Fibroblast of gingiva (primary cell): ENCODE results near the gene SLC35E1.
"Not testable (repeated sequence)": the region's sequence is repeated elsewhere in the genome, so short reads cannot be mapped to it uniquely, and the experiment has no call there.

Experiments used
- DNase-seq: peaks from one replicate; pipeline ENCODE4 v3.0.0-alpha.2; 2011; ENCODE audit warnings: low read depth

SLC35E1 gene

GRCh38 chr19:16543734-16544133 lies 28.5 kb downstream of the SLC35E1 start:
- DNase-seq: not testable (repeated sequence)

DNA sequence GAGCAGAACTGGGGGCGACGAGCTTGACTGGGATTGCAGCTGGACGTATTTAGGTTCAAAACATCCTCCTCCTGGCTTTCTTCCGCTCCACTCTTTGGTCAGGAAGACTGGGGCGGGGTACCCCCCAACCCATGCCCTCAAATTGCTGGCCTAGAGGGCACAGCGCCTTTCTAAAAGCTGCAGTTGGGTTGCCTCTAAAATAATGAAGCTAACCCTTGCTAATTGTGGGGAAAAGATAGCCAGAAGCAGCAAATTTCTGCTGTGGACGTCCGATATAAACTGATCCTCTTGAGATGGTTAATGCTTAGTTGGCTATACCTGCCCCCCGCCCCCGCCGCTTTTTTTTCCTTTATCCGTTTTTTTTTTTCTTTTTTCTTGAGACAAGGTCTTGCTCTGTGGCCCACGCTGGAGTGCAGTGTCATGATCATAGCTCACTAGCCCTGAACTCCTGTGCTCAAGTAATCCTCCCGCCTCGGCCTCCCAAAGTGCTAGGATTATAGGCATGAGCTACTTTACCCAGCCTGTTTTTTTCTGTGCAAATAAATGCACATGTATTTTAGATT lies 29.2 kb downstream of the SLC35E1 start:
- no peak for DNase-seq

DNA sequence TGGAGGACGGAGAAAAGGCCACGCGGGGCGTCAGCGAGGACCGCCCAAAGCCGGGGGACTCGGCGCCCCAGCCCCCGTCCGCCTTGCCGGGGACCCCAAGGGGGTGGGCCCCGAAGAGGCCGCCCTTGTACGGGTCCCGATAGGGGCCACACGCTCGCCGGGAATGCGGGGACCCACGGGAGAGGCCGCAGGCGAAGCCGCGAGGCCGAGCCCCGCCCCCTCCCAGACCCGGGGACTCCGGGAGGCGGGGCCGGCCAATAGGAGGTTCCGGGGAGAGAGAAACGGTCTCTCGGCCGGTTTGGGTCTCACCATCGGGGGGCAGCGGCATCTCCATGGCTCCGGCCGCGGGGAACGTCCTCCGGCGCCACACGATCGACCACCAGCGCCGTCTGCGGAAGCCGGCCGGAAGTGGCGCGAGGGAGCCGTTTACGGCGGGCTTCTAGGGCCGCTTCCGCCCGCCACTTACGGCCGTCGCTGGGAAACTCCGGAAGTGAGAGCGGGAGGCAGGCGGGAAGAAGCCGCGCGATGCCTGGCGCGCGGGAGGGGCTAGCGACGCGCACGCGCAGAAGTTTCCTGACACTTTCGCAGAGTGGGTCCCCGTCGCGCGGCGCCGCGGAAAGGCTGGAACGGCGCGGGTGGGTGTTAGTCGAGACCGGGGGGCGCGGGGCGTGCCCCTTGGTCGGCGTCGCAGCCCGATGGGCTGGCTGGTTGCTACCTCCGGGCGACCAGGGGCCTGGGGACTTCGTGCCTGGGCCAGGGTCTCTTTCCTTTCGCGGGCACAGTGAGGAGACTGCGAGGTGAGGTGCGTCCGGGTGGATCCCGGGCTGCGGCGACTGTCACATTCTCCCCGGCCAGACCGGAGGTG lies 29.9 kb downstream of the SLC35E1 start, which contains the start of gene CHERP:
Gene CHERP, minus strand, starts transcription at position 393 of the 865 bp plus-strand sequence. Its CDS starts 59 bp downstream, at position 334.
- peak; percentile 91 for DNase-seq

DNA sequence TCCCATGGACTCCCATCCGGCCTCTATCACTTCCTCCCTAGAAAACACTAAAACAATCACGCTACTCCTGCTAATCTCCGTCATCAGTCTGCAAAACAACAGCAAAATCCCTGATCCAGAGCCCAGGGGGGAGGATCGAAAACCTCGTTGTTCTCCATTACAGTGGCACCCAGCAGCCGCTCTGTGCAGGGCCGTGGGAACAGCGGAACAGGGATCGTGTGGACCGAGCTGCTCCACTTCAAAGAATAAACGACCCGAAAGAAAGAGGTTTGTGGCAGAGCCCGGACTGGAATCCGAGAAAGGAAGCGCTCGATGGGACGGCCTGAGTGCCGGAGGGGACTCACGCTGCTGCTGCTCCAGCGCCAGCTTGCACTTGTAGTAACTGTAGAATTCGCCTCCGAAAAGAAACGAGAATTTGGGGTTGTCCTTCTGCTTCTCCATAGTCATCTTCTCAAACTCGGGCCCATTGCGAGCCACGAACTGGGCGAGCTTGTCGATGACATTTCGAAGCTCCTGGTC lies 30.6 kb downstream of the SLC35E1 start:
- no peak for DNase-seq

DNA sequence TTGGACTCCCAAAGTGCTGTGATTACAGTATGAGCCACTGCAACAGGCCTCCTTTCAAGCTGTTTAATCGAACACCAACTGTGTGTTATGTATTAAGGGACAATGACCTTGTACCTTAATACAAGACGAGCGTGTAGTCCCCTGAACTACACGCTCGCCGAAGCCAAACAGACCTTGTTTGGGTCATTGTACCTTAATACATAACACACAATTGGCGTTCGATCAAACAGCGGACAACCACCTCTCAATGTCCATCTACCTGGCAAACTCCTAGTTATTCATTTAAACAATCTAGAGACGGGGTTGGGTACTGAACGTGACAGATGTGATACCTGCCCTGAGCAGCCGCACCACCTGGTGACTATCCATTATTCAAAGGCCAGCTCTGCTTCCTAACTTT lies 31.3 kb downstream of the SLC35E1 start:
- no peak for DNase-seq

- DNase-seq: no peak
Observed at GRCh38 chr19:16537111-16537510, 35.1 kb downstream of the SLC35E1 start.

DNA sequence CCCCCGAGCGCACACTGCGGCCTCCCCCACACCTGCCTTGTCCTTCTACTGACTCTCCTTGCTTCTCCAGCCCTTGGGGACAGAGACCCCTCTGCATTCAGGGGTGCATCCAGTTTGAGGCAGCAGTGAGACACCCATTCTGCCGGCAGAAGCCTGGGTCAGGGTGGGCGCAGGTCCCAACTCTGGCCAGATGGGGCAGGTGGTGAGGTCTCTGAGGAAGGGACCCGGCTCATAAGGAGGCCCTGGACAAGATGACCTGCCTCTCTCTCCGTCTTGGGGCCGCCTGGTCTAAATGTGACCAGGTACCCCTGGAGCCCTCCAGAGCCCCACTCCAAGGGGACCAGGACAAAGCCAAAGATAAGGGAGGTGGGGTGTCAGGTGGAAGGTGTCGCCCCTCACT lies 36.1 kb downstream of the SLC35E1 start:
- DNase-seq: no peak

GRCh38 chr19:16535381-16535780 lies 36.8 kb downstream of the SLC35E1 start:
- no peak for DNase-seq

GRCh38 chr19:16532440-16533234 lies 39.6 kb downstream of the SLC35E1 start:
- no peak for DNase-seq

DNA sequence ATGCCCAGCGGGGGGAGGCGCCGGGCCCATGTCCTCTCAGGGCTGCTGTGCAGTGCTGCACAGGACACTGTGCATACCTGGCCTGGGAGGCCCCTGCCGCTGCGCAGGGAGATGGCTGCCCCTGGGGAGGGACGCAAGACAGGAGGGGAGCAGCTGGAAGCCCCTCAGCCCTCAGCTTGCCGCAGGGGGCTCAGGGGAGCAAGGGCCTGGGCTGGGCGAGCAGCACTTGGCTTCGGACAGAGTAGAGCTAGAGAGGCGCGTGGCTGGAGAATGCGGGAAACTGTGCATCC lies 40.9 kb downstream of the SLC35E1 start:
- DNase-seq: no peak

DNA sequence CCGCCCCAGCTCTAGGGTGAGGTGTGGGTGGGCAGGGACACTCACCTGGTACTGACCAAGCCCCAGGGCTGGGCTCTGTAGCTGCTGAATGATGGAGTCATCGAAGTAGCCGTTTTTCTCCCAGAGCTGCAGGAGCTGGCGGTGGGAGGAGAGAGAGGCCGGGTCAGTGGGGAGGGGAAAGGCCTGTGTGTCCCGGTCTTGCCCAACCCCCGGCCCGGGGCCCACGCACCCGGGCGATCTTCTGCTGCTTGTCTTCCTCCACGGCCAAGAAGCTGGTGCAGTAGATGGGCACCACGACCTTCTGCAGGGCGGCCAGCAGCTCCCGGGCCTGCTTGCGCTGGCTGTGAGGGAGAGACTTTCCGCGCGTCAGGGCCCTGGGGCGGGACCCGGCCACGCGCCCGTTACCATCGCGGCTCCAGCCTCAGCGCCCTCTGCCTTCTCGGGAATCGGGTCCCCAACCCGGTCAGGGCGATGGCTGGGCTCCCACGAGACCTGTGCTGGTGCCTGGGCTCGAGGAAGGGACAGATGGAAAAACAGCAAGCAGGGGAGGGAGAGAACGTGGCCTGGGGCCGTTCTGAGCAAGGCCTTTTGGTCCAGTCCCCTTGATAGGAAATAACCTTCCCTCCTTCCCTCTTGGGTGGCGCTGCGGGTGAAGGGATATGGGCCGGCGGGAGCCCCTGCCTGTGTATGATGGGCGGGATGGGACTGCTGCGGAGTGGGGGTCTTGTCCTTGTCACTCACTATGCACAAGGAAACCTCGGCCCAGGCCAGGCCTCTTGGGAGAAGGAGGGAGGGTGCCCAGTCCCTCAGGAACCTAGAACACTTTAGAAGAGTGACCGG lies 41.5 kb downstream of the SLC35E1 start:
- no peak for DNase-seq

DNA sequence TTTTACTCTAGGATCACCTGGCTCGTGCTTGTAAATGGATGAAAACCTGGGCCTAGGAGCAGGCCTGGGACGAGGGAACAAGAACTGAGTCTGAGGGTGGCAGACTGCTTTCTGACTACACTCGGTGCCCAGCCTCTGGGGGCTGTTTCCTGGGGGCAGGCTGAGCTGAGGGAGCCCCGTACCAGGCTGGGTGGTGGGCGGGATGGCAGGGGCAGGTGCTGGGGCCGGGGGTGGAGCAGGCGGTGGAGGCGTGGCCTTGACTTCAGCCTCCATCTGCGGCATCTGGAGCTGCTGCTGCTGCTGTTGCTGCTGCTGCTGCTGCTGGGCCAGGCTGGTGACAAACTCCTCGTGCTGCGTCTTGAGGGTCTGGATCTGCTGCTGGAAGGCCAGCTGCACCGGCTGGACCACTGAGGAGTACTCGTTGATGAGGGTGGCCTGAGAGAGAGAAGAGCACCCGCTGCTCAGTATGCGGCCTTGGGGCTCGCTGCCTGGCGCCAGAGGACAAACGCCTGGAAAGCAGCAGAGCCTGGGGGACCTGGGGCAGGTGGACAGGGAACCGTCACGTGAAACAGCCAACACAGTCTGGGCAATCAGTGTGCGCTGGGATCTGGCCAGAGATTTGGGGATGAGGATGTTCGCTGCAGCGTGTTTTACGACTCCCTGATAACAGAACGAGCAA lies 42.6 kb downstream of the SLC35E1 start:
- DNase-seq: no peak

DNA sequence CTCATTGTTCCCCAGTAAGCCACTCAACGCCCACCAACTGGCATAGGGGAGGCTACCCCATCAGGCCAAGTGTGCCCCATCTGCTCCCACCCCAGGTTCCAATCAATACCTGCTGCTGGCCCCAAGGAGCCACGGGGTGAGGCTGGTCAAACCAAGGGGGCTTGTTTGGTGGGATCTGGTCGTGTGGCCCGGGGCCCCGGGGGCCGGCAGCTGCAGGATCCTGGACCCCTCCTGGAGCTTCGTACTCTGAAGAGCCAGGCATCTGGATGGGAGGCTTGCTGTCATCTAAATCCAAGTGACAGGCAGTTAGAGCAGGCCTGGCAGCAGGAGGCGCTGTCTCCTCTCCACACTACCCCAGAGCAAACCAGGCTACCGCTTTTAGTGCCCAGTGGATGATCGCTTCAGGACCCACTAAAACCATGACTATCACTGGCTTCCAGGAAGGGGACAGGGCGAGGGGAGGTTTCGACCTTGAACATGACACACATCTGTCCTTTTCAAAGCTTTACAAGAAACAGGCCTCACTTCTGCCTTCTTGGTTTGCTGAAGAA lies 44.2 kb downstream of the SLC35E1 start:
- DNase-seq: no peak

DNA sequence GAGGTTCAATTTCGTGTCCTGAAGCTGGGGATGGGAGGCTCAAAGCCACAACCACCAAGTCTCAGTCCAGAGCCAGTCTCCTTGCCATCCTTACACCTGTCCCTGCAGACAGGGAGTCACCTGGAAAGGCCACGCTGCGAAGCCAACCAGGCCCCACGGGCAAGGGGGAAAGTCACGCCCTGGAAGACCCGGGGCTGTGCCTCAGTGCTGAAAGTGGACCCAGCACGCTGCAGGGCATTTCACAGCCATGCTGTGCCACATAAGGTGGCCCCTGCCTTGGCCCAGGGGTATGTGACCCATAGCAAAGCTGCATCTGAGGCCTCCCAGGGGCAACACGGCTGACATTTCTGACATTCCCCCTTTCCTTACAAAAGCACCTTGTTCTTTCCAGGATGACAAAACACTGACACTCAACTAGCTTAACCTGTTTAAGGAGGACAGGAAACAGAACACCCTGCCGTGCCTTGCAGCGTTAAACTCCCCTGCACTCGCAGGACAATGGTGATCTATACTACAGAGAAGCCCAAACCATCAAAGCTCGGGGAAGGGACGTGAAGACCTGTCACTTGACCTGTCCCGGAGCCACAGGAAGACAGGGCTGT lies 44.8 kb downstream of the SLC35E1 start:
- no peak for DNase-seq

DNA sequence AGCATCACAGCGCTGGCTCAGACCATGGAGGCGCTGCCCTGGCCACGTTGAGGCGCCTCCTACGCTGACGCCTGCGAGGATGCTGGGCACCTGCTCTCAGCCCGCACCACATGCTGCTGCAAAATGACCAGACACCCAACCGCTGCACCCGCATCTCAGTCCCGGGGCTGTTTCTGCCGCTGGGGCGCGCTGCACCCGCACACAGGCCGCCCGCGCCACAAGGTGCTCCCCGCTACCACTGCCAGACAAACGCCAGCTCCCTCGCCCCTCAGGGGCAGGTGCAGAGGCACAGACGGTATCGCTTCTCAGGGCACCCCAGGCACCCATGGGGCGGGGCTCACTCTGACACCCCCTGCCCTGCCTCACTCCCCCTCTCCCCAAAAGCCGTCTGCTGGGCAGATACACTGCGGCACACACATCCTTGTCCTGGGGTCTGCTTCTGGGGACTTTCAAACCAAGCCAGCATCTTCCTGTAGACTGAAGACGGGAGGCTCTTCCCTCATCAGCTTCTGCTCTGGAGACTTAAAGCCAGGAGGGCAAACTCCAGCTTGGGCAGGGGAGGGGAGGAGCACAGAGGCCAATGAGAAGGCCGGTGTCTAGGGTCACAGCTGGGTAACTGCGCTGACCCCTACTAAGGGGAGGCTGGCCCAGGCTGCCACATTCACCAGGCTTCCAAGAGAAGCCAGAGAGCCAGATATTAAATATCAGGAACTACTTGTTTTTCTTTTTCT lies 46.3 kb downstream of the SLC35E1 start:
- DNase-seq: no peak

DNA sequence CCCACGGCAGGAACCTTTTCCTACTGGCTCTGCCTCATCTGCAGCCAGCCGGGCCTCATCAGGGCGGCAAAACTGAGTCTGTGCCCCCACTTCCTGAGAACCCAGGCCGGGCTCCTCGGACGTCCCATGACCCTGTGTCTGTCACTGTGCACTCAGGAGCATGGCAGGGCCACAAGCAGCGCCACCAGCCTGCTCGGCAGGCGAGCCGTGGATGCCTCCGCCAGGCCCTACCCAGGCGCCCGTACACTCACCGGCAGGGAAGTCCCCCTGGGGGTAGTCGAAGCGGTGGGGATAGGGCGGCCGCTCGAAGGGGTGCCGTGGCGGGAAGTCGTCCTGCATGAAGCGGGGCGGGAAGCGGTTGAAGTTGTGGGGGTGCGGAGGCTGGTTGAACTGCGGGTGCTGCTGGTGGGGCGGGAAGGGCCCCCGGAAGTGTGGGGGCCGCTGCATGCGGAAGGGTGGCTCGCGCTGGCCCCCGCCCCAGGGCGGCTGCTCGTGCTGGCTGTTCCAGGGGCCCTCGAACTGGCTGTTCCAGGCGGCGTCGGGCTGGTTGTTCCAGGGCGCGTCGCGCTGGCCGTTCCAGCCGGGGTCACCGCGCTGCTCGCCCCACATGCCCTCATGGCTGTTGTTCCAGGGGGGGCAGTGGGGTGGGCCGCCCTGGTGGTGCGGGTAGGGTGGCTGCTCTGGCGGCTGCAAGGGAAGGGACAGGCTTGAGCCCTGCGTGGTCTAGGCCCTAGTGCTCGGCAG lies 47.1 kb downstream of the SLC35E1 start:
- no peak for DNase-seq

GRCh38 chr19:16522559-16523377 lies 49.4 kb downstream of the SLC35E1 start:
- no peak for DNase-seq

- no peak for DNase-seq
Observed at GRCh38 chr19:16521715-16522289, 50.4 kb downstream of the SLC35E1 start.
